ENCODE results near the gene ATP8A2.

Gene ATP8A2

DNA sequence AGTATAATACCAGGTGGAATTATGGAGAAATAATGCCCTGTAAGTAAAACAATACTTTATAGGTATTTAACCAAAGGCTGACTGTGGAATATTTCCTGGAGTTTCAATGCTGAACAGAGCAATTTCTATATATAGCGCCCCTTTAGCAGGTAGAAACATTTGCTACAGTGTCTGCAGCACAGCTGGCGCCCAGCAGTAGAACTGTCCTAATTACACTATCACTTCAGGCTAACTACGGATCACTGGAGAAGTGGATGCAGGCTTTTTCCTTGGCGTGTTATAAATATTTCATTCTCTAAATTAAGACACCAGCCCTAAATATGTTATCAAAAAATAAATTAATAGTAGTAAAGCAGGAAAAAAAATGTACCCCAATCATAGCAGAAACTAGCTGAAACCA, 677.0 kb downstream of the ATP8A2 start:
- DNase-seq (ENCODE audit: low read depth), result peak; percentile 32
- no peak overlapping the region for H3K4me3 ChIP-seq (ENCODE audit: low read depth, low read length)
- TF ChIP-seq, protein P1, sequence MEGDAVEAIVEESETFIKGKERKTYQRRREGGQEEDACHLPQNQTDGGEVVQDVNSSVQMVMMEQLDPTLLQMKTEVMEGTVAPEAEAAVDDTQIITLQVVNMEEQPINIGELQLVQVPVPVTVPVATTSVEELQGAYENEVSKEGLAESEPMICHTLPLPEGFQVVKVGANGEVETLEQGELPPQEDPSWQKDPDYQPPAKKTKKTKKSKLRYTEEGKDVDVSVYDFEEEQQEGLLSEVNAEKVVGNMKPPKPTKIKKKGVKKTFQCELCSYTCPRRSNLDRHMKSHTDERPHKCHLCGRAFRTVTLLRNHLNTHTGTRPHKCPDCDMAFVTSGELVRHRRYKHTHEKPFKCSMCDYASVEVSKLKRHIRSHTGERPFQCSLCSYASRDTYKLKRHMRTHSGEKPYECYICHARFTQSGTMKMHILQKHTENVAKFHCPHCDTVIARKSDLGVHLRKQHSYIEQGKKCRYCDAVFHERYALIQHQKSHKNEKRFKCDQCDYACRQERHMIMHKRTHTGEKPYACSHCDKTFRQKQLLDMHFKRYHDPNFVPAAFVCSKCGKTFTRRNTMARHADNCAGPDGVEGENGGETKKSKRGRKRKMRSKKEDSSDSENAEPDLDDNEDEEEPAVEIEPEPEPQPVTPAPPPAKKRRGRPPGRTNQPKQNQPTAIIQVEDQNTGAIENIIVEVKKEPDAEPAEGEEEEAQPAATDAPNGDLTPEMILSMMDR (conservative IDR thresholded peaks at IDR 0.05; ENCODE audit: low read depth, low read length), result no peak

DNA sequence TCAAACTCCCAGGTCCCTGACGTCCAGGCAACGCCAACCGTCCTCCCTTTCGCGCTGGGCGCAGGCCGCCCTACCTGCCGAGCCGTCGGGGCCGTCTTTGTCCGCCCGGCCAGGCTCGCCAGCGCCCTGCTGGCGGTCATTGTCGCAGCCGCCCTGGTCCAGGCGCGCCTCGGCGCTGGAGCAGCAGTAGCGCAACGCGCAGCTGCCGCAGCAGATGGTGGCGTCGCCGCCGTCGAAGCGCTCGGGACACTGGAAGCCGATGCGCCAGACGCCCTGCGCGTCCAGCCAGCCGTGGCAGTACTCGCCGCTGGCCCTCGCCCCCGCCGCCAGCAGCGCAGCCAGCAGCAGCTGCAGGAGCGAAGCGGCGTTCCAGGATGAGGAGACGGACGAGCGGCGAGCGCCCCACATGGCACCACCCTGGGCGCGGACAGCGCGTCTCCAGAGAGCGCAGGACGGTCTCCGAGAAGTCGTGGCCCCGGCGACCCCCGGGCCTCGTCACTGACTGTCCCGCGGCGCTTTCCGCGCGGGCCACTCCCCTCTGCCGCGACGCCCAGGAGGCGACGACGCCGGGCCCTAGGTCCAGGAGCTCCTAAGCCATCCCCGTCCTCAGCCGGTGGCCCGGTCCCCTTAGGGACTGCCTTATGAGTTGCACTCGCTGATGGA, 678.9 kb downstream of the ATP8A2 start:
- peak overlapping the region; percentile 60 for H3K4me3 ChIP-seq (ENCODE audit: low read depth, low read length)
- peak; percentile 47 for DNase-seq (ENCODE audit: low read depth)
- TF ChIP-seq, protein P1 (conservative IDR thresholded peaks at IDR 0.05; ENCODE audit: low read depth, low read length), result no peak

DNA sequence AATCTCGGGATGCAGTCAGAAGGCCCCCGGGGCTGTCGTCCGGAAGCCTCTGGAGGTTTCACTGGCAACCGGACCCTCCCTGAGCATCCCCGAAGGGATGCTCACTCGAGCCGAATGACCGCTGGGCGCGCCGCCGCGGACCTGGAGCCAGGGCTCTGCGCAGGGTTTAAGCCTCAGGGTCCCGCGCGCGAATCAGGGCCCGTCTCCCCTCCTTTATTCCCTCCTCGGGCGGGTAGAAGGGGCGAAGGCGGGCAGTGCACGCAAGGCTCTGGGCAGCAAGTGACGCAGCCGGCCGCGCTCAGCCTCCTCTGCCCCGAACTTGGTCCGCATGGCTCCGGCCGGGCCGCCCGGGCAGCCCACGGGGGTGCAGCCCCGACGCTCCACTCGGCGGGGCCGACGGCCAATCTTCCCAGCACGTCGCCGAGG, 679.5 kb downstream of the ATP8A2 start:
- peak; percentile 34 for DNase-seq (ENCODE audit: low read depth)
- TF ChIP-seq, protein P1 (conservative IDR thresholded peaks at IDR 0.05; ENCODE audit: low read depth, low read length), result no peak
- H3K4me3 ChIP-seq (ENCODE audit: low read depth, low read length), result peak overlapping the region; percentile 60

DNA sequence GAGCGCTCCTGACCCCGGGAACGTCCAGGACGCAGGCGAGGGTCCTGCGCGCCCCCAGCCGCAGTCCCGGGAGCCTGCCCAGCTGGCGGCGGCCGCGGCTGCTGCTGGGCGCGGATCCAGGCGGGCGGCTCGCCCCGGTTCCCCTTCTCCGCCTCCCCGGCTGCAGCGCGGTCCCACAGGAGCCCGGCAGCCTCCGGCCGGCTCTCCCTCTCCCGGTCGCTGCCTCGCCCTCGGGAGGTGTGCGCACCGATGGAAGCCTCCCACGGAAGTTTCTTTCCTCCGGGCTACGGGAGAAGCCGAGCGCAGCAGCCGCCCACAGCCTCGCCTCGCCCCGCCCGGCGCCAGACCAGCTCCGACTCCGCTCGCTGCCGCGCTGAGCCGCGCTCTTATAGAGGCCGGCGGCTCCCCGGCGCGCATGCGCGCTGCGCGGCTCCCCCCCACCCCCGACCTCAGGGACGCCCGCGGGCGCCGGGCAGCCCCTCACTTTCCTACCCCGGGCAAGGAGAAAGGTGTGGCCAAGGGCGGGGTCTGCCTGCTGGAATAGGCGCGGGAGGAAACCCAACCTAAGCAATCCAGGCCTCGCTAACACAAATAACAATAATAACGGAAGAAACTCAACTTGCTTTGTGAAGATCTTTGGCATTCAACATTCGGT, 680.0 kb downstream of the ATP8A2 start, which contains the start of gene SHISA2:
TSS of gene SHISA2 (minus strand) at position 360 of the 655 bp plus-strand sequence. CDS start 1,041 bp downstream, outside the sequence.
- peak within 1 kb of the TSS; percentile 60 for H3K4me3 ChIP-seq (ENCODE audit: low read depth, low read length)
- peak; percentile 79 for DNase-seq (ENCODE audit: low read depth)
- TF ChIP-seq, protein P1 (conservative IDR thresholded peaks at IDR 0.05; ENCODE audit: low read depth, low read length), result no peak

DNA sequence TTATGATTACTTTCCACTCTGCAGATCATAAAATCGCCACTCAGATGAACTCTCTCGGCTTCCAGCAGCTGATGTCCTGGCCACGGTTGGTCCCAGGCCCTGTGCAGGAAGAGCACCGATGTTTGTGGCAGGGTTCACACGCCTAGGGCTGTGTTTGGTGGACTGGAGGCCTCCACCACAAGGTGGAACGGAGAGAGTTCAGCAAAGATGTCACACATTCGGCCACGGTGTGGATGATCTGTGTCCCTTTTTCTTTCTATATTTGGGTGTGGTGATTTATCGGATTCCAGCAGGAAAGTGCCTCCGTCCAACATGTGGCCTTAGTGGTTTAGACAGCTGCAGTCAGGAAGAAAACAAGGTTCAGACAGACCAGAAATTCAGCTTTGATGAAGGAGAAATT, 680.6 kb downstream of the ATP8A2 start:
- no peak for DNase-seq (ENCODE audit: low read depth)
- H3K4me3 ChIP-seq (ENCODE audit: low read depth, low read length), result peak overlapping the region; percentile 60
- TF ChIP-seq, protein P1 (conservative IDR thresholded peaks at IDR 0.05; ENCODE audit: low read depth, low read length), result no peak

DNA sequence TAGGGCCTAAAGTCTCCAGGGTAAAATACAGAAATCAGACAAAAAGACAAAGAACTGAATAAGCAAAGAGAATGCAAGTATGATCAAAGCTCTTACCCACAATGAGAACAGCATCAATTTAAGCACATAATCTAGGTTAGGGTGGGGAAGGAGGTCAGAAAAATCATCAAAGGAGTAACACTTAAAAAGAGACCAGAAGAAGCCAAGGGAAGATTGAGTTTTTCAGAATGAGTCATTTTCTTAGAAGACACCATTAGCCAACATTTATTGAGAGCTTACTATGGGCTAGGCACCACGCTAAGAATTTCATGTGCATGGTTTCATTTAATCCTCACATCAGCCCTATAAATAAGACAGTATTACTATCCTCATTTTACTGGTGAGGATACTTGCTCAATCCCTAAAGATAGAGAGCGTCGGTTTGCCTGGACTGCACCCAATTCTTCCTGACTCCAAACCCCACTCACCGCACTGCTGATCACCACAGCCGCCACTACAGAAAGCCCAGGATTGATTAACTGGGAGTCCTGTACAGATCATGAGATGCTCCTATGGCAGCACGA, 681.7 kb downstream of the ATP8A2 start:
- no peak for DNase-seq (ENCODE audit: low read depth)
- TF ChIP-seq, protein P1 (conservative IDR thresholded peaks at IDR 0.05; ENCODE audit: low read depth, low read length), result no peak
- H3K4me3 ChIP-seq (ENCODE audit: low read depth, low read length), result no peak overlapping the region

Data from choroid plexus epithelial cell (primary cell).